IPS-15b (cell line): ENCODE results near the gene ATG4C.
A peak's percentile ranks its signal among the peaks of the same experiment; 100 is the strongest.

ENCODE experiments used
- H3K27me3 ChIP-seq: one replicate; pipeline ENCODE4 v1.6.1; 2013; ENCODE audit warnings: low read length; ENCODE audit not compliant: control insufficient read depth, insufficient read depth
- H3K36me3 ChIP-seq: one replicate; pipeline ENCODE4 v1.6.1; 2013; ENCODE audit warnings: low read length; ENCODE audit not compliant: control insufficient read depth, insufficient read depth
- H3K4me1 ChIP-seq: one replicate; pipeline ENCODE4 v1.6.1; 2013; ENCODE audit warnings: mild to moderate bottlenecking, low read length; ENCODE audit not compliant: control insufficient read depth, insufficient read depth
- H3K4me3 ChIP-seq: one replicate; pipeline ENCODE4 v1.5.1; 2013; ENCODE audit warnings: low read depth, low read length
- H3K9ac ChIP-seq: one replicate; pipeline ENCODE4 v1.6.1; 2013; ENCODE audit warnings: low read depth, mild to moderate bottlenecking, low read length
- H3K9me3 ChIP-seq: one replicate; pipeline ENCODE4 v1.6.1; 2013; ENCODE audit warnings: mild to moderate bottlenecking, low read length; ENCODE audit not compliant: control insufficient read depth, insufficient read depth

Gene ATG4C

GRCh38 chr1:62784509-62785365, 805 bp downstream of the ATG4C start:
- Histone ChIP-seq H3K4me3 (peak overlapping the region; percentile 100), H3K36me3 (no peaks in the 10 kb centered on the region), H3K27me3 (no peaks in the 10 kb centered on the region), H3K9ac (peak overlapping the region; percentile 85), H3K9me3 (no peaks in the 10 kb centered on the region), H3K4me1 (no peaks in the 10 kb centered on the region)

GRCh38 chr1:62790716-62791115, 6.8 kb downstream of the ATG4C start:
- Histone ChIP-seq H3K36me3 (no peaks in the 10 kb centered on the region), H3K4me1 (no peaks in the 10 kb centered on the region), H3K9me3 (no peaks in the 10 kb centered on the region), H3K27me3 (no peaks in the 10 kb centered on the region), H3K9ac (no peak overlapping the region), H3K4me3 (no peak overlapping the region)

- Histone ChIP-seq H3K9me3 (no peaks in the 10 kb centered on the region), H3K36me3 (no peaks in the 10 kb centered on the region), H3K4me3 (no peak overlapping the region), H3K4me1 (no peaks in the 10 kb centered on the region), H3K9ac (no peak overlapping the region), H3K27me3 (no peaks in the 10 kb centered on the region)
These were observed 10.1 kb downstream of the ATG4C start for GRCh38 chr1:62794053-62794452.

- Histone ChIP-seq H3K4me1 (no peaks in the 10 kb centered on the region), H3K4me3 (no peak overlapping the region), H3K9me3 (no peaks in the 10 kb centered on the region), H3K36me3 (no peaks in the 10 kb centered on the region), H3K27me3 (no peaks in the 10 kb centered on the region), H3K9ac (no peak overlapping the region)
These were observed 12.3 kb downstream of the ATG4C start for GRCh38 chr1:62796221-62796620.

- Histone ChIP-seq H3K4me3 (no peak overlapping the region), H3K9ac (no peak overlapping the region), H3K36me3 (no peaks in the 10 kb centered on the region), H3K27me3 (no peaks in the 10 kb centered on the region), H3K9me3 (no peaks in the 10 kb centered on the region), H3K4me1 (no peaks in the 10 kb centered on the region)
These were observed 15.8 kb downstream of the ATG4C start for GRCh38 chr1:62799688-62800087.

GRCh38 chr1:62800281-62800680, 16.3 kb downstream of the ATG4C start:
- no peak overlapping the region for H3K9ac ChIP-seq
- H3K4me1 ChIP-seq = no peaks in the 10 kb centered on the region
- no peaks in the 10 kb centered on the region for H3K9me3 ChIP-seq
- H3K36me3 ChIP-seq = no peaks in the 10 kb centered on the region
- H3K4me3 ChIP-seq = no peak overlapping the region
- no peaks in the 10 kb centered on the region for H3K27me3 ChIP-seq

- Histone ChIP-seq H3K4me1 (no peaks in the 10 kb centered on the region), H3K27me3 (no peaks in the 10 kb centered on the region), H3K4me3 (no peak overlapping the region), H3K9ac (no peak overlapping the region), H3K9me3 (no peaks in the 10 kb centered on the region), H3K36me3 (no peaks in the 10 kb centered on the region)
These were observed 16.9 kb downstream of the ATG4C start for GRCh38 chr1:62800825-62801306.

GRCh38 chr1:62809788-62810187, 25.9 kb downstream of the ATG4C start:
- H3K4me1 ChIP-seq = no peaks in the 10 kb centered on the region
- H3K9me3 ChIP-seq = no peaks in the 10 kb centered on the region
- H3K9ac ChIP-seq = no peak overlapping the region
- H3K4me3 ChIP-seq = no peak overlapping the region
- H3K27me3 ChIP-seq = no peaks in the 10 kb centered on the region
- H3K36me3 ChIP-seq = no peaks in the 10 kb centered on the region

- H3K4me3 ChIP-seq = no peak overlapping the region
These were observed 26.7 kb downstream of the ATG4C start for GRCh38 chr1:62810420-62811274.

GRCh38 chr1:62823556-62823955, 39.6 kb downstream of the ATG4C start:
- H3K4me3 ChIP-seq = no peak overlapping the region
- no peaks in the 10 kb centered on the region for H3K4me1 ChIP-seq
- no peak overlapping the region for H3K9ac ChIP-seq
- no peaks in the 10 kb centered on the region for H3K27me3 ChIP-seq
- no peaks in the 10 kb centered on the region for H3K9me3 ChIP-seq
- H3K36me3 ChIP-seq = no peaks in the 10 kb centered on the region

More at GRCh38 chr1:62810420-62811274, 26.7 kb downstream of the ATG4C start:
- H3K27me3 ChIP-seq = no peaks in the 10 kb centered on the region
- no peak overlapping the region for H3K9ac ChIP-seq
- H3K9me3 ChIP-seq = no peaks in the 10 kb centered on the region
- H3K36me3 ChIP-seq = no peaks in the 10 kb centered on the region
- no peaks in the 10 kb centered on the region for H3K4me1 ChIP-seq

- no peaks in the 10 kb centered on the region for H3K36me3 ChIP-seq
- H3K9ac ChIP-seq = no peak overlapping the region
- H3K27me3 ChIP-seq = no peaks in the 10 kb centered on the region
- no peak overlapping the region for H3K4me3 ChIP-seq
- no peaks in the 10 kb centered on the region for H3K9me3 ChIP-seq
- no peaks in the 10 kb centered on the region for H3K4me1 ChIP-seq
These were observed 43.0 kb downstream of the ATG4C start for GRCh38 chr1:62826901-62827300.
